H9 (cell line): ENCODE measurements around the gene MORF4L1. TPM values are rescaled to one million over a fixed set of nuclear protein-coding genes. Genes with fewer than 3 reads are reported as not detected.

Experiments
- DNase-seq: peaks from one replicate; pipeline ENCODE4 v3.0.0-alpha.2; 2017
- H2AFZ ChIP-seq: one replicate; pipeline ENCODE4 v1.6.1; 2013; ENCODE audit warnings: mild to moderate bottlenecking, low read length, control low read depth, moderate library complexity
- H2AK5ac ChIP-seq: 2 replicates; pipeline ENCODE4 v1.6.1; 2013; ENCODE audit warnings: low read length, control low read depth, mixed read lengths; ENCODE audit not compliant: insufficient read length
- H2BK120ac ChIP-seq: one replicate; pipeline ENCODE4 v1.6.1; 2013; ENCODE audit warnings: low read depth, mild to moderate bottlenecking, low read length, control low read depth, inconsistent platforms; ENCODE audit not compliant: poor library complexity, severe bottlenecking
- H2BK12ac ChIP-seq: 2 replicates; pipeline ENCODE4 v1.6.1; 2013; ENCODE audit warnings: low read length, control low read depth, mixed read lengths, low read depth; ENCODE audit not compliant: insufficient read length
- H2BK15ac ChIP-seq: 2 replicates; pipeline ENCODE4 v1.6.1; 2013; ENCODE audit warnings: low read depth, low read length, control low read depth
- H2BK20ac ChIP-seq: one replicate; pipeline ENCODE4 v1.6.1; 2013; ENCODE audit warnings: low read depth, mild to moderate bottlenecking, low read length, control low read depth, inconsistent platforms; ENCODE audit not compliant: poor library complexity, severe bottlenecking
- H2BK5ac ChIP-seq: 2 replicates; pipeline ENCODE4 v1.6.1; 2013; ENCODE audit warnings: low read length, control low read depth, mixed read lengths; ENCODE audit not compliant: insufficient read length
- H3K14ac ChIP-seq: 2 replicates; pipeline ENCODE4 v1.6.1; 2013; ENCODE audit warnings: low read length, control low read depth; ENCODE audit not compliant: insufficient read depth
- H3K18ac ChIP-seq: 2 replicates; pipeline ENCODE4 v1.6.1; 2013; ENCODE audit warnings: low read depth, mild to moderate bottlenecking, mixed read lengths, low read length, control low read depth; ENCODE audit not compliant: insufficient read length
- H3K23ac ChIP-seq: 2 replicates; pipeline ENCODE4 v1.6.1; 2013; ENCODE audit warnings: low read length, control low read depth, mixed read lengths, low read depth; ENCODE audit not compliant: insufficient read length
- H3K23me2 ChIP-seq: 2 replicates; pipeline ENCODE4 v1.6.1; 2013; ENCODE audit warnings: low read depth, mild to moderate bottlenecking, mixed read lengths, low read length, control low read depth; ENCODE audit not compliant: insufficient read length, poor library complexity, severe bottlenecking
- H3K27ac ChIP-seq: 2 replicates; pipeline ENCODE4 v1.5.1; 2013; ENCODE audit warnings: low read length, control low read depth, mixed read lengths, low read depth; ENCODE audit not compliant: insufficient read length
- H3K27me3 ChIP-seq: 2 replicates; pipeline ENCODE4 v1.6.1; 2013; ENCODE audit warnings: low read length, control low read depth, inconsistent platforms; ENCODE audit not compliant: insufficient read depth
- H3K4ac ChIP-seq: 2 replicates; pipeline ENCODE4 v1.6.1; 2013; ENCODE audit warnings: low read depth, mild to moderate bottlenecking, control low read depth, inconsistent platforms, low read length, moderate library complexity
- H3K4me1 ChIP-seq: 2 replicates; pipeline ENCODE4 v1.6.1; 2013; ENCODE audit warnings: low read length, control low read depth, inconsistent platforms; ENCODE audit not compliant: insufficient read depth
- H3K4me2 ChIP-seq: 2 replicates; pipeline ENCODE4 v1.6.1; 2013; ENCODE audit warnings: low read length, control low read depth, mixed read lengths; ENCODE audit not compliant: insufficient read length, insufficient read depth
- H3K56ac ChIP-seq: 2 replicates; pipeline ENCODE4 v1.6.1; 2013; ENCODE audit warnings: low read depth, mild to moderate bottlenecking, mixed read lengths, low read length, control low read depth; ENCODE audit not compliant: insufficient read length
- H3K79me1 ChIP-seq: 2 replicates; pipeline ENCODE4 v1.6.1; 2013; ENCODE audit warnings: low read depth, mild to moderate bottlenecking, moderate library complexity, low read length, control low read depth, inconsistent platforms; ENCODE audit not compliant: insufficient read depth, poor library complexity, severe bottlenecking
- H3K79me2 ChIP-seq: 2 replicates; pipeline ENCODE4 v1.6.1; 2013; ENCODE audit warnings: low read length, control low read depth, inconsistent platforms; ENCODE audit not compliant: insufficient read depth
- H3K9ac ChIP-seq: 2 replicates; pipeline ENCODE4 v1.6.1; 2013; ENCODE audit warnings: low read length, control low read depth, mixed read lengths; ENCODE audit not compliant: insufficient read length; ENCODE audit errors: extremely low read depth
- H3K9me3 ChIP-seq: one replicate; pipeline ENCODE4 v1.6.1; 2013; ENCODE audit warnings: low read depth, low read length, inconsistent platforms; ENCODE audit not compliant: control insufficient read depth
- H3T11ph ChIP-seq: one replicate; pipeline ENCODE4 v1.6.1; 2013; ENCODE audit warnings: mild to moderate bottlenecking, low read length, control low read depth, inconsistent platforms
- H4K20me1 ChIP-seq: one replicate; pipeline ENCODE4 v1.6.1; 2013; ENCODE audit not compliant: control insufficient read depth, insufficient read length, insufficient read depth
- H4K5ac ChIP-seq: 2 replicates; pipeline ENCODE4 v1.6.1; 2013; ENCODE audit warnings: low read depth, mild to moderate bottlenecking, mixed read lengths, low read length, control low read depth; ENCODE audit not compliant: insufficient read length
- H4K8ac ChIP-seq: replicated peaks from 2 replicates; pipeline ENCODE4 v1.6.1; 2013; ENCODE audit warnings: low read length, control low read depth, mixed read lengths, low read depth; ENCODE audit not compliant: insufficient read length
- H4K91ac ChIP-seq: 2 replicates; pipeline ENCODE4 v1.6.1; 2013; ENCODE audit warnings: low read depth, mild to moderate bottlenecking, moderate library complexity, mixed read lengths, low read length, control low read depth; ENCODE audit not compliant: insufficient read length
- H3K27ac Mint-ChIP-seq, 3 experiments: 2 replicates in 2 of 3; 3 replicates in 1 of 3; pipeline ENCODE4 v1.8.0; 2020 to 2021; ENCODE audit warnings: mixed read lengths in 3 of 3, mild to moderate bottlenecking in 1 of 3, moderate library complexity in 1 of 3
- H3K27me3 Mint-ChIP-seq: 2 replicates; pipeline ENCODE4 v1.8.0; 2021; ENCODE audit warnings: low read depth, mild to moderate bottlenecking, moderate library complexity, mixed read lengths
- H3K36me3 Mint-ChIP-seq, 3 experiments: 2 replicates in 2 of 3; 3 replicates in 1 of 3; pipeline ENCODE4 v1.8.0; 2020 to 2021; ENCODE audit warnings: low read depth in 3 of 3, mixed read lengths in 3 of 3; ENCODE audit not compliant: insufficient read depth in 1 of 3
- H3K4me1 Mint-ChIP-seq, 2 experiments: 2 replicates each; pipeline ENCODE4 v1.8.0; 2020; ENCODE audit warnings: mixed read lengths in 2 of 2
- H3K4me3 Mint-ChIP-seq, 2 experiments: 2 replicates in 1 of 2; 3 replicates in 1 of 2; pipeline ENCODE4 v1.8.0; 2020 to 2021; ENCODE audit warnings: mild to moderate bottlenecking in 2 of 2, mixed read lengths in 2 of 2, moderate library complexity in 1 of 2
- H3K9me3 Mint-ChIP-seq, 2 experiments: 2 replicates in 1 of 2; 3 replicates in 1 of 2; pipeline ENCODE4 v1.8.0; 2020; ENCODE audit warnings: mild to moderate bottlenecking in 2 of 2, mixed read lengths in 2 of 2, moderate library complexity in 1 of 2
- WGBS: extraction: QIAGEN DNeasy Blood & Tissue Kit; methylation state at CpG from one replicate; pipeline ENCODE4 v1.1.7; 2013; ENCODE audit warnings: missing lambda C conversion rate, low lambda C conversion rate, mixed read lengths; ENCODE audit not compliant: insufficient read length; ENCODE audit errors: extremely low coverage; 5-methylcytosine and 5-hydroxymethylcytosine counted together
- total RNA-seq: library from RNA; stranded (reverse); gene quantifications from 2 replicates; pipeline ENCODE4 v1.2.1, GENCODE V29; 2021
- TF ChIP-seq, protein P1 (sequence below): fragments of 200-600 bp; sonication (generic); conservative IDR thresholded peaks from 3 replicates; pipeline ENCODE4 v1.8.0; 2021; ENCODE audit warnings: antibody characterized with exemption, mild to moderate bottlenecking

MORF4L1 gene
- total RNA-seq, 1 experiment from 2014 or later: 544 TPM

DNA sequence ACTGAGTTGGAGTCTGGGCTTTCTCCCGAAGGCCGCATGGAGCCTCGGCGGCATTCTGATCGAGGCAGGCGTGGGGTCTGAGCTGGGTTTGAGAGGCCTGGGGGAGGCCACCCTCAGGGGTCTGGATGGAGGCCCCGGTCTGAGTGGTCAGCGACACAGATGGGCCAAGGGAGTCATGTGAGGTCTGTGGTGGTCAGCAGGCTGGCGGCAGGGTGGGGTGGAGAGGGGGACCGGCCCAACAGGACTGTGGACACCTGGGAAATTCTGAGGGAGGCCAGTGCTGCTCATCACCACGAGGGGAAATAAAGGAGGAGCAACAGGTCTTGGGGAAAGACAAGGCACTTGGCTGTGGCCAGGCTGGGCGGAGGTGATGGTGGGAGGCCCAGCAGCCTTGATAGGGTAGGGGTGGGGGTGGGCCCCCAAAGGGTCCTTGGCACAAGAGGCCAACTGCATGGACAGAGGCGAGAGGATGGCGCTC lies 56.0 kb downstream of the MORF4L1 start:
- no peak overlapping the region; a peak in 1 of 7 replicates for H3K27ac Mint-ChIP-seq
- no peak overlapping the region for H3K27ac ChIP-seq

More for the DNA sequence above, 56.0 kb downstream of the MORF4L1 start:
- Histone ChIP-seq H3K18ac (no peak overlapping the region), H2BK12ac (no peak overlapping the region), H2AK5ac (no peak overlapping the region), H3K23me2 (no peaks in the 10 kb centered on the region), H3K4me2 (no peak overlapping the region), H4K20me1 (no peaks in the 10 kb centered on the region), H3T11ph (no peak overlapping the region), H2AFZ (no peak overlapping the region), H4K5ac (no peak overlapping the region), H3K4ac (no peak overlapping the region), H2BK120ac (no peak overlapping the region), H3K79me1 (no peaks in the 10 kb centered on the region), H2BK5ac (no peak overlapping the region), H3K9me3 (no peaks in the 10 kb centered on the region), H3K14ac (no peak overlapping the region), H3K9ac (no peak overlapping the region), H2BK15ac (no peak overlapping the region), H4K8ac (no peak overlapping the region), H3K79me2 (no peaks in the 10 kb centered on the region), H3K56ac (no peak overlapping the region), H3K27me3 (no peaks in the 10 kb centered on the region), H3K23ac (no peak overlapping the region), H4K91ac (no peak overlapping the region), H2BK20ac (no peak overlapping the region), H3K4me1 (no peaks in the 10 kb centered on the region)
- DNase-seq: no peak
- H3K27me3 Mint-ChIP-seq: peaks cover 7% of the 10 kb centered on the region; the same call in 1 of the 2 replicates
- no peak overlapping the region for H3K4me3 Mint-ChIP-seq
- peaks cover 0 to 8% (median 7%) of the 10 kb centered on the region in 3 experiments; a peak in 5 of 7 replicates for H3K36me3 Mint-ChIP-seq
- H3K9me3 Mint-ChIP-seq: no peaks in the 10 kb centered on the region; a peak in 1 of 5 replicates
- TF ChIP-seq, protein P1, sequence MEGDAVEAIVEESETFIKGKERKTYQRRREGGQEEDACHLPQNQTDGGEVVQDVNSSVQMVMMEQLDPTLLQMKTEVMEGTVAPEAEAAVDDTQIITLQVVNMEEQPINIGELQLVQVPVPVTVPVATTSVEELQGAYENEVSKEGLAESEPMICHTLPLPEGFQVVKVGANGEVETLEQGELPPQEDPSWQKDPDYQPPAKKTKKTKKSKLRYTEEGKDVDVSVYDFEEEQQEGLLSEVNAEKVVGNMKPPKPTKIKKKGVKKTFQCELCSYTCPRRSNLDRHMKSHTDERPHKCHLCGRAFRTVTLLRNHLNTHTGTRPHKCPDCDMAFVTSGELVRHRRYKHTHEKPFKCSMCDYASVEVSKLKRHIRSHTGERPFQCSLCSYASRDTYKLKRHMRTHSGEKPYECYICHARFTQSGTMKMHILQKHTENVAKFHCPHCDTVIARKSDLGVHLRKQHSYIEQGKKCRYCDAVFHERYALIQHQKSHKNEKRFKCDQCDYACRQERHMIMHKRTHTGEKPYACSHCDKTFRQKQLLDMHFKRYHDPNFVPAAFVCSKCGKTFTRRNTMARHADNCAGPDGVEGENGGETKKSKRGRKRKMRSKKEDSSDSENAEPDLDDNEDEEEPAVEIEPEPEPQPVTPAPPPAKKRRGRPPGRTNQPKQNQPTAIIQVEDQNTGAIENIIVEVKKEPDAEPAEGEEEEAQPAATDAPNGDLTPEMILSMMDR: no peak
- no CpG with 5 or more reads among the region's 14 CpGs for WGBS
- H3K4me1 Mint-ChIP-seq: peaks cover 4% of the 10 kb centered on the region in 2 experiments; a peak in 2 of 4 replicates
